H1 (cell line): ENCODE measurements around the gene CHMP4B. TPM values are rescaled to one million over a fixed set of nuclear protein-coding genes. Genes with fewer than 3 reads are reported as not detected.

Source experiments
- CTCF ChIA-PET: fragments of 300-600 bp; sonication (Branson Sonifier 250); formaldehyde crosslinking; loops from one replicate; lab custom pipeline; 2021; ENCODE audit not compliant: partially characterized antibody; lab: Charles Lee
- POLR2A ChIA-PET: fragments of 300-600 bp; sonication (Branson Sonifier 250); formaldehyde crosslinking; loops from one replicate; lab custom pipeline; 2021; ENCODE audit warnings: inconsistent platforms; ENCODE audit not compliant: partially characterized antibody; lab: Charles Lee
- DNase-seq, 2 experiments: peaks; one replicate each; pipeline versions ENCODE4 v3.0.0 to v3.0.0-alpha.2; 2010 to 2022; ENCODE audit warnings: low spot score in 2 of 2, low read depth in 1 of 2, mixed read lengths in 1 of 2
- FAIRE-seq: peaks from 2 replicates; lab custom pipeline; 2011; peaks lifted over from hg19 to GRCh38; lab: Jason Lieb, UNC
- H2AFZ ChIP-seq: 2 replicates; pipeline ENCODE4 v1.8.1; 2012; ENCODE audit warnings: low read length, inconsistent platforms
- H2AK5ac ChIP-seq: 2 replicates; pipeline ENCODE4 v1.6.1; 2013; ENCODE audit warnings: low read depth, low read length
- H2BK120ac ChIP-seq: replicated peaks from 2 replicates; pipeline ENCODE3; 2013; ENCODE audit warnings: low read depth, low read length, inconsistent platforms
- H2BK12ac ChIP-seq: 2 replicates; pipeline ENCODE4 v1.6.1; 2013; ENCODE audit warnings: low read depth, low read length
- H2BK15ac ChIP-seq: 2 replicates; pipeline ENCODE4 v1.6.1; 2013; ENCODE audit warnings: low read length
- H2BK20ac ChIP-seq: 2 replicates; pipeline ENCODE4 v1.6.1; 2013; ENCODE audit warnings: low read length
- H2BK5ac ChIP-seq: 2 replicates; pipeline ENCODE4 v1.6.1; 2013; ENCODE audit warnings: low read depth, low read length
- H3K14ac ChIP-seq: 2 replicates; pipeline ENCODE4 v1.6.1; 2013; ENCODE audit warnings: inconsistent platforms; ENCODE audit not compliant: insufficient read length
- H3K18ac ChIP-seq: 2 replicates; pipeline ENCODE4 v1.6.1; 2013; ENCODE audit warnings: low read length; ENCODE audit errors: extremely low read depth
- H3K23ac ChIP-seq: 2 replicates; pipeline ENCODE4 v1.6.1; 2013; ENCODE audit warnings: inconsistent platforms; ENCODE audit not compliant: insufficient read length
- H3K23me2 ChIP-seq: 2 replicates; pipeline ENCODE4 v1.6.1; 2013; ENCODE audit warnings: low read depth, low read length
- H3K27ac ChIP-seq: 2 replicates; pipeline ENCODE4 v1.6.1; 2011; ENCODE audit warnings: low read depth, low read length, inconsistent platforms
- H3K27me3 ChIP-seq, 4 experiments: replicated peaks in 1 of 4; 1 replicate in 1 of 4; 2 replicates in 3 of 4; pipeline versions ENCODE4 v1.6.1 to v1.8.1; 2011 to 2013; ENCODE audit warnings: low read length in 3 of 4, mild to moderate bottlenecking in 3 of 4, inconsistent platforms in 2 of 4, mixed read lengths in 2 of 4, moderate library complexity in 1 of 4; ENCODE audit not compliant: control insufficient read depth in 3 of 4, insufficient read depth in 3 of 4; ENCODE audit errors: extremely low read depth in 1 of 4
- H3K36me3 ChIP-seq, 4 experiments: 2 replicates each; pipeline versions ENCODE4 v1.6.1 to v1.8.1; 2011 to 2013; ENCODE audit warnings: mild to moderate bottlenecking in 4 of 4, low read length in 3 of 4, moderate library complexity in 2 of 4, control low read depth in 1 of 4, inconsistent platforms in 1 of 4; ENCODE audit not compliant: insufficient read depth in 4 of 4, control insufficient read depth in 2 of 4
- H3K4ac ChIP-seq: replicated peaks from 2 replicates; pipeline ENCODE3; 2013; ENCODE audit warnings: low read length, low read depth, mixed read lengths, inconsistent platforms; ENCODE audit not compliant: insufficient read length
- H3K4me1 ChIP-seq, 4 experiments: replicated peaks in 1 of 4; 1 replicate in 1 of 4; 2 replicates in 3 of 4; pipeline versions ENCODE4 v1.6.1 to v1.8.1; 2011 to 2013; ENCODE audit warnings: low read length in 3 of 4, inconsistent platforms in 2 of 4, mixed read lengths in 1 of 4; ENCODE audit not compliant: insufficient read depth in 4 of 4, control insufficient read depth in 3 of 4
- H3K4me2 ChIP-seq, 2 experiments: 2 replicates each; pipeline versions ENCODE4 v1.6.1 to v1.8.1; 2011 to 2013; ENCODE audit warnings: low read depth in 2 of 2, low read length in 2 of 2, control low read depth in 1 of 2, inconsistent platforms in 1 of 2, mild to moderate bottlenecking in 1 of 2; ENCODE audit not compliant: insufficient read depth in 1 of 2
- H3K4me3 ChIP-seq, 4 experiments: fragments of 200-600, 300-600 bp in 1 of 4; sonication (generic), shearing (Covaris generic), sonication (Bioruptor Twin) in 1 of 4; 2 replicates each; pipeline versions ENCODE4 v1.5.1 to v1.8.1; 2011 to 2016; ENCODE audit warnings: low read length in 4 of 4, low read depth in 3 of 4, control low read depth in 2 of 4, inconsistent platforms in 2 of 4, mild to moderate bottlenecking in 2 of 4, mixed read lengths in 1 of 4, moderate library complexity in 1 of 4; ENCODE audit not compliant: insufficient read depth in 2 of 4; ENCODE audit errors: extremely low read depth in 1 of 4
- H3K56ac ChIP-seq: replicated peaks from 2 replicates; pipeline ENCODE3; 2013; ENCODE audit warnings: low read depth, mild to moderate bottlenecking, mixed read lengths, low read length, inconsistent platforms; ENCODE audit not compliant: insufficient read length
- H3K79me1 ChIP-seq: 2 replicates; pipeline ENCODE4 v1.6.1; 2013; ENCODE audit warnings: low read depth, low read length, control low read depth
- H3K79me2 ChIP-seq, 2 experiments: 2 replicates each; pipeline versions ENCODE4 v1.6.1 to v1.8.1; 2012 to 2013; ENCODE audit warnings: low read length in 2 of 2, mild to moderate bottlenecking in 2 of 2, inconsistent platforms in 1 of 2; ENCODE audit not compliant: insufficient read depth in 2 of 2, control insufficient read depth in 1 of 2
- H3K9ac ChIP-seq, 4 experiments: replicated peaks in 1 of 4; 1 replicate in 1 of 4; 2 replicates in 3 of 4; pipeline versions ENCODE4 v1.6.1 to v1.8.1; 2011 to 2013; ENCODE audit warnings: low read depth in 3 of 4, low read length in 3 of 4, control low read depth in 2 of 4, mild to moderate bottlenecking in 2 of 4, moderate library complexity in 2 of 4, inconsistent platforms in 1 of 4; ENCODE audit errors: extremely low read depth in 1 of 4
- H3K9me3 ChIP-seq, 2 experiments: 2 replicates each; pipeline versions ENCODE4 v1.6.1 to v1.8.1; 2012 to 2013; ENCODE audit warnings: mild to moderate bottlenecking in 2 of 2, moderate library complexity in 2 of 2, control low read depth in 1 of 2, inconsistent platforms in 1 of 2, low read depth in 1 of 2, low read length in 1 of 2, mixed read lengths in 1 of 2; ENCODE audit not compliant: insufficient read depth in 2 of 2
- H4K20me1 ChIP-seq, 2 experiments: replicated peaks in 1 of 2; 2 replicates each; pipeline versions ENCODE3 to v1.8.1; 2011 to 2013; ENCODE audit warnings: inconsistent platforms in 2 of 2, low read length in 2 of 2, mild to moderate bottlenecking in 1 of 2; ENCODE audit not compliant: insufficient read depth in 2 of 2, control insufficient read depth in 1 of 2
- H4K5ac ChIP-seq: 2 replicates; pipeline ENCODE4 v1.6.1; 2013; ENCODE audit warnings: low read length, low read depth, mixed read lengths, inconsistent platforms; ENCODE audit not compliant: insufficient read length
- H4K8ac ChIP-seq: 2 replicates; pipeline ENCODE4 v1.8.0; 2013; ENCODE audit warnings: mild to moderate bottlenecking, moderate library complexity, low read length, inconsistent platforms; ENCODE audit not compliant: insufficient read depth; ENCODE audit errors: extremely low read depth
- H4K91ac ChIP-seq: replicated peaks from 2 replicates; pipeline ENCODE3; 2013; ENCODE audit warnings: low read length, mixed read lengths, inconsistent platforms; ENCODE audit not compliant: insufficient read length
- JUN ChIP-seq: IDR thresholded peaks from 2 replicates; pipeline ENCODE4 v1.6.1; 2011; ENCODE audit warnings: low read depth, mild to moderate bottlenecking, improper control_type of control experiment, low read length
- KDM5A ChIP-seq: fragments of 200-600 bp; IDR thresholded peaks from 2 replicates; pipeline ENCODE4 v1.7.1; 2012; ENCODE audit warnings: mild to moderate bottlenecking, low read length, inconsistent platforms, mixed read lengths
- SAP30 ChIP-seq: fragments of 300-600 bp; sonication (generic); IDR thresholded peaks from 2 replicates; pipeline ENCODE4 v1.7.1; 2012; ENCODE audit warnings: low read length, moderate library complexity, mild to moderate bottlenecking, inconsistent platforms; ENCODE audit not compliant: insufficient read depth, insufficient replicate concordance
- SP2 ChIP-seq: IDR thresholded peaks from 2 replicates; pipeline ENCODE4 v1.6.1; 2012; ENCODE audit warnings: mild to moderate bottlenecking, low read length, inconsistent platforms
- ZNF274 ChIP-seq: IDR thresholded peaks from 2 replicates; pipeline ENCODE4 v1.7.0; 2012; ENCODE audit warnings: low read length, borderline replicate concordance; ENCODE audit errors: extremely low read depth
- WGBS, 2 experiments: shearing (Covaris generic) in 1 of 2; methylation state at CpG; one replicate each; pipeline versions ENCODE4 v1.1.6 to v1.1.7; 2013 to 2015; ENCODE audit warnings: low lambda C conversion rate in 2 of 2, mixed read lengths in 2 of 2, inconsistent platforms in 1 of 2, low coverage in 1 of 2, missing lambda C conversion rate in 1 of 2; ENCODE audit not compliant: insufficient replicate concordance in 2 of 2, insufficient coverage in 1 of 2, insufficient read length in 1 of 2; ENCODE audit errors: extremely low coverage in 1 of 2, missing lambda C conversion rate in 1 of 2; 5-methylcytosine and 5-hydroxymethylcytosine counted together
- polyA plus RNA-seq, 7 experiments: library from polyadenylated mRNA; depleted of rRNA in 3 of 7; stranded (reverse) in 5 of 7; unstranded in 2 of 7; fragments of >200 nt in 5 of 7; fragments of 200-250 nt in 2 of 7; gene quantifications; 1 replicate in 5 of 7; 2 replicates in 1 of 7; 4 replicates in 1 of 7; pipeline versions ENCODE4 v1.2.1 to v1.2.3, GENCODE V29; 2011 to 2013; ENCODE audit warnings: missing spikeins in 2 of 7, mixed read lengths in 2 of 7
- total RNA-seq: library from RNA; stranded (reverse); fragmentation: NEBNext Ultra II Directional; extraction: Animal tissue kit (Norgen Biotek cat#: 25700); gene quantifications from 2 replicates; pipeline ENCODE4 v1.2.1, GENCODE V29; 2021

CHMP4B gene
- total and polyA plus RNA-seq, 2 of the 8 experiments (the other 6 are each of a cell fraction or from before 2014, with no cell fraction given) = 38.6 to 66.3 TPM

DNA sequence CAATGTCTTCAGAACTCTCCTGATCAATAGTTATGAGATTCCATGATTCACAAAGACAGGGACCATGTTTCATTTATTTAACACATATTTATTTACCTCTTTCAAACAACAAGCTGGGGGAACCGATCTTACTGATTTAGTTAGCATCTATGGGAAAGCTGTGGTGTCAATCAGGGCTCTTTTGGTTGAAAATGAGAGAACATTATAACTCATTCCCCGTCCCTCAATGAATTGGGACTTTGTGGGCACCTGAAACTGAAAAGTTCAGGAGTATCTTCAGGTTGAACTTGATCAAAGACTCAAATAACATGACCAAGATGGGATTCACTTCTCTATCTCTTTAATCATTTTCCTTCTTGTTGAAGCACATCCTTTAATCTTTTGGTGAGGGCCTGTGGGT lies 67.4 kb downstream of the CHMP4B start:
- Histone ChIP-seq H2BK5ac (no peak overlapping the region), H3K23ac (no peak overlapping the region), H3K9ac (no peak overlapping the region), H2AK5ac (no peak overlapping the region), H3K36me3 (no peaks in the 10 kb centered on the region), H3K18ac (no peak overlapping the region), H4K20me1 (no peaks in the 10 kb centered on the region), H2AFZ (no peak overlapping the region), H2BK15ac (no peak overlapping the region), H3K23me2 (peaks cover 2% of the 10 kb centered on the region; the same call in 1 of the 2 replicates), H3K4me2 (no peak overlapping the region), H2BK12ac (no peak overlapping the region), H3K27me3 (no peaks in the 10 kb centered on the region), H3K56ac (no peak overlapping the region), H3K79me1 (no peaks in the 10 kb centered on the region), H4K91ac (no peak overlapping the region), H3K9me3 (no peaks in the 10 kb centered on the region; a peak in 1 of 4 replicates), H4K5ac (no peak overlapping the region), H2BK20ac (no peak overlapping the region), H3K27ac (no peak overlapping the region), H3K79me2 (no peaks in the 10 kb centered on the region), H3K4me3 (no peak overlapping the region), H3K4ac (no peak overlapping the region), H3K14ac (no peak overlapping the region), H3K4me1 (no peaks in the 10 kb centered on the region), H2BK120ac (no peak overlapping the region), H4K8ac (no peak overlapping the region)
- CTCF ChIA-PET = interaction anchor here (1.2 to 2.7 kb wide), 4 partner anchors 14 to 29 kb away, joined by 4 to 17 read pairs (median 6); no protein-coding TSS in a partner anchor
- TF ChIP-seq SP2 (no peak), ZNF274 (no peak), JUN (no peak), KDM5A (no peak), SAP30 (no peak)
- FAIRE-seq = no peak
- no peak for DNase-seq
- POLR2A ChIA-PET = no interaction called here
- 84% methylated on average over 2 of the region's 2 CpGs; no CpG with 5 or more reads in 1 of the 2 experiments for WGBS, 2 experiments
